OCI-LY3 (cell line): ENCODE results near the gene CSH1.

Experiments
- H2AFZ ChIP-seq: fragments of 200-600, 300-600 bp; shearing (Covaris generic); 2 replicates; pipeline ENCODE4 v1.6.0; 2014; ENCODE audit warnings: antibody characterized with exemption, low read depth, low read length
- H3K27ac ChIP-seq: fragments of 200-600, 300-600 bp; sonication (generic); 2 replicates; pipeline ENCODE4 v1.5.1; 2014; ENCODE audit warnings: mild to moderate bottlenecking, low read length, moderate library complexity, mixed read lengths
- H3K27me3 ChIP-seq: fragments of 200-600, 300-600 bp; sonication (generic); 2 replicates; pipeline ENCODE4 v1.6.1; 2014; ENCODE audit warnings: low read depth, low read length, mixed read lengths
- H3K36me3 ChIP-seq: fragments of 200-600, 300-600 bp; sonication (generic); replicated peaks from 2 replicates; pipeline ENCODE3; 2014; ENCODE audit warnings: low read depth, low read length, mixed read lengths
- H3K4me1 ChIP-seq: fragments of 300-600, 200-600 bp; sonication (generic); 2 replicates; pipeline ENCODE4 v1.6.1; 2014; ENCODE audit warnings: low read length, mixed read lengths
- H3K4me2 ChIP-seq: fragments of 200-600, 300-600 bp; sonication (generic); 2 replicates; pipeline ENCODE4 v1.6.1; 2014; ENCODE audit warnings: low read length, mixed read lengths
- H3K4me3 ChIP-seq: fragments of 300-600, 200-600 bp; sonication (generic); 2 replicates; pipeline ENCODE4 v1.5.1; 2014; ENCODE audit warnings: antibody characterized with exemption, mild to moderate bottlenecking, low read length, moderate library complexity
- H3K79me2 ChIP-seq: fragments of 300-600, 200-600 bp; shearing (Covaris generic); 2 replicates; pipeline ENCODE4 v1.6.1; 2014; ENCODE audit warnings: mild to moderate bottlenecking, low read length, mixed read lengths
- H3K9ac ChIP-seq: fragments of 300-600, 200-600 bp; shearing (Covaris generic); 2 replicates; pipeline ENCODE4 v1.6.0; 2014; ENCODE audit warnings: mild to moderate bottlenecking, low read length, moderate library complexity
- H3K9me3 ChIP-seq: fragments of 200-600, 300-600 bp; shearing (Covaris generic); 2 replicates; pipeline ENCODE4 v1.6.1; 2014; ENCODE audit warnings: low read length, mixed read lengths; ENCODE audit not compliant: insufficient read depth
- H4K20me1 ChIP-seq: fragments of 200-600, 300-600 bp; sonication (generic); 2 replicates; pipeline ENCODE4 v1.6.1; 2016; ENCODE audit warnings: low read length, mixed read lengths; ENCODE audit not compliant: insufficient read depth
- EZH2phosphoT487 ChIP-seq: fragments of 200-600 bp; shearing (Covaris generic); IDR thresholded peaks from 2 replicates; pipeline ENCODE4 v1.6.1; 2018; ENCODE audit warnings: antibody characterized with exemption, mixed run types, low read depth
- TF ChIP-seq, protein P1 (sequence below): fragments of 200-600, 300-600 bp; sonication (generic); IDR thresholded peaks from 2 replicates; pipeline ENCODE4 v1.5.1; 2014; ENCODE audit warnings: antibody characterized with exemption, low read length, low read depth

Gene CSH1

DNA sequence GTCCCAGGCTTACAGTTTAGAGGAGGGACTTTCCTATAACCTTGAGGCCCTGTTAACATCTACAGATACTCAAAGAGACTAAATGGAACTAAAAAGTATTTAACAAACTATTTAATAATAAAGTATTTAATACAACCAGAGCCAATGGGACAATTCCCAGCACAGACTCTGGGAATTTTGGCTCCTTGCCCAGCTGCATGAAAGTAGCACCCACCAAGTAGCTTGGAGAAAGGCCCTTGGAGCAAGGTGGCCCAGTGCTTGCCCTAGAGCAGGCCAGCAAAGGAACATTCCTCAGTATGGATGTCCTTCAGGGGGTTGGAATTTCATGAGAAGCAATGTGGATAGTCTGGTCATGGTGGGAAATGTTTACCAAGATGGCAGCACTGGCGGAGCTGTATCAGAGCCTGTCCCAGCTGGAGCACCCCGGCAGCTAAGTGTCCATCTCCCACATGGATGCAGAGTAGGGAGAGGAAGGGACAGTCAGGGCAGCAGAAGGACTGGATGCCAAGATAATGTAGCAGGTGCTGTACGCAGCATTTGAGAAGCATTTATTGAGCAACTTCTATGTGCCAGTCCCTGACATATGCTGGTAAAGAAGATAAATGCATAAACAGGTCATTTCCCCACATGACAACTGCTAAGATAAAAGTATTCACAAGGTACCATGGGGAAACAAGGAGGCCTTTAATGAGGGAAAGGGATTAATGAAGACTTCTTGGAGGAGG is 48.7 kb downstream of the CSH1 start:
- Histone ChIP-seq H3K27ac (no peak overlapping the region), H3K4me2 (no peak overlapping the region), H3K9ac (no peak overlapping the region), H2AFZ (no peak overlapping the region), H3K9me3 (no peaks in the 10 kb centered on the region), H3K4me1 (peaks cover 4% of the 10 kb centered on the region; the same call in 1 of the 2 replicates), H3K4me3 (no peak overlapping the region), H4K20me1 (no peaks in the 10 kb centered on the region), H3K36me3 (no peaks in the 10 kb centered on the region), H3K27me3 (no peaks in the 10 kb centered on the region), H3K79me2 (peaks cover under 1% of the 10 kb centered on the region; the same call in 1 of the 2 replicates)
- no peak for TF ChIP-seq EZH2phosphoT487
- TF ChIP-seq, protein P1, sequence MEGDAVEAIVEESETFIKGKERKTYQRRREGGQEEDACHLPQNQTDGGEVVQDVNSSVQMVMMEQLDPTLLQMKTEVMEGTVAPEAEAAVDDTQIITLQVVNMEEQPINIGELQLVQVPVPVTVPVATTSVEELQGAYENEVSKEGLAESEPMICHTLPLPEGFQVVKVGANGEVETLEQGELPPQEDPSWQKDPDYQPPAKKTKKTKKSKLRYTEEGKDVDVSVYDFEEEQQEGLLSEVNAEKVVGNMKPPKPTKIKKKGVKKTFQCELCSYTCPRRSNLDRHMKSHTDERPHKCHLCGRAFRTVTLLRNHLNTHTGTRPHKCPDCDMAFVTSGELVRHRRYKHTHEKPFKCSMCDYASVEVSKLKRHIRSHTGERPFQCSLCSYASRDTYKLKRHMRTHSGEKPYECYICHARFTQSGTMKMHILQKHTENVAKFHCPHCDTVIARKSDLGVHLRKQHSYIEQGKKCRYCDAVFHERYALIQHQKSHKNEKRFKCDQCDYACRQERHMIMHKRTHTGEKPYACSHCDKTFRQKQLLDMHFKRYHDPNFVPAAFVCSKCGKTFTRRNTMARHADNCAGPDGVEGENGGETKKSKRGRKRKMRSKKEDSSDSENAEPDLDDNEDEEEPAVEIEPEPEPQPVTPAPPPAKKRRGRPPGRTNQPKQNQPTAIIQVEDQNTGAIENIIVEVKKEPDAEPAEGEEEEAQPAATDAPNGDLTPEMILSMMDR, result no peak

DNA sequence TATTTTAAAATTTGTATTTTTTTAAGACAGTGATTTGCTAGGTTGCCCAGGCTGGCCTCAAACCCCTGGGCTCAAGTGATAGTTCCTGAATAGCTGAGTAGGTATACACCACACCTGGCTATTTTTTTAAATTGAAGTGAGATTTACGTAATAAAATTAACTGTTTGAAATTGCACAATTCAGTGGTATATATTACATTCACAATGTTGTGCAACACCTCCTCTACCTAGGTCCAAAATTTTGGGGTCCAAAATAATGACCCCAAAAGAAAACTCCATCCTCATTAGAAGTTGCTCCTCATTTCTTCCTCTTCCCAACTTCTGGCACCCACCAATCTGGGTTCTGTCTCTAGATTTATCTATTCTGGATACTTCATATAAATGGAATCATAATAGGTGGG is 50.9 kb downstream of the CSH1 start:
- no peaks in the 10 kb centered on the region for H3K36me3 ChIP-seq
- TF ChIP-seq, protein P1, result no peak
- no peak for TF ChIP-seq EZH2phosphoT487
- no peaks in the 10 kb centered on the region for H3K9me3 ChIP-seq
- no peak overlapping the region for H2AFZ ChIP-seq
- no peak overlapping the region for H3K9ac ChIP-seq
- no peak overlapping the region for H3K4me3 ChIP-seq
- peaks cover 12% of the 10 kb centered on the region for H4K20me1 ChIP-seq
- H3K79me2 ChIP-seq, result peaks cover 22% of the 10 kb centered on the region
- no peak overlapping the region for H3K4me2 ChIP-seq
- H3K27me3 ChIP-seq, result no peaks in the 10 kb centered on the region
- H3K27ac ChIP-seq, result no peak overlapping the region
- H3K4me1 ChIP-seq, result peaks cover 13% of the 10 kb centered on the region
